Activated CD8-positive, alpha-beta memory T cell treated with anti-CD3 and anti-CD28 coated beads for 4 hours (primary cell): ENCODE results near the gene ADGRG6.
"Not testable (repeated sequence)": the region's sequence is repeated elsewhere in the genome, so short reads cannot be mapped to it uniquely, and the experiment has no call there.

Source experiments
- DNase-seq, 2 donors: peaks; one replicate each; pipeline ENCODE4 v3.0.0-alpha.2; 2020; ENCODE audit warnings: low read depth in 2 of 2

The ADGRG6 gene

DNA sequence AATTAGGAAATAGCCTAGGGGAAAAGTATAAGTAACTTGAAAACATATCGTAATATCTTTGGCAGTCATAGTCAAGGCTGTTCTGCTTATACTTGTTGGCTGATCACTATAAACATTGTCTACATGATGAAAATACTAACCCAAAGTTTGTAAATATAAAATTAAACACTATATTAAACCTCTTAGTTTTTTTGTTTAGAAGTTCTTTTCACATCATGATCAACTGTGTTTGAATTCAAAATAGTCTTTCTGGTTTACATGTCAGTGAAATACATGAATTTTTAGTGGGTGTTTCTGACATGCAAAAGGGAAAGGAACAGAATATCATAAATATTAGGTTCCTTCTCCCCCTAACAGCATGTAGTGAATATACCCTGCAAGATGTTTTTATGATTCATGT, 43.5 kb downstream of the ADGRG6 start:
- no peak for DNase-seq

DNA sequence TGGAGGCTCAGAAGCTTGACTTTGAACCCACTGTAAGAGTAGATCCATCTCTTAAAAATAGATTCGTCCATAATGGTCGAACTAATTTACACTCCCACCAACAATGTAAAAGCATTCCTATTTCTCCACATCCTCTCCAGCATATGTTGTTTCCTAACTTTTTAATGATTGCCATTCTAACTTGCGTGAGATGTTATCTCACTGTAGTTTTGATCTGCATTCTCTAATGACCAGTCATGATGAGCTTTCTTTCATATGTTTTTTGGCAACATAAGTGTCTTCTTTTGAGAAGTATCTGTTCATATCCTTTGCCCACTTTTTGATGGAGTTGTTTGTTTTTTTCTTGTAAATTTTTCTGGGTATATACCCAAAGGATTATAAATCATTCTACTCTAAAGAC, 44.4 kb downstream of the ADGRG6 start:
- not testable (repeated sequence) for DNase-seq

DNA sequence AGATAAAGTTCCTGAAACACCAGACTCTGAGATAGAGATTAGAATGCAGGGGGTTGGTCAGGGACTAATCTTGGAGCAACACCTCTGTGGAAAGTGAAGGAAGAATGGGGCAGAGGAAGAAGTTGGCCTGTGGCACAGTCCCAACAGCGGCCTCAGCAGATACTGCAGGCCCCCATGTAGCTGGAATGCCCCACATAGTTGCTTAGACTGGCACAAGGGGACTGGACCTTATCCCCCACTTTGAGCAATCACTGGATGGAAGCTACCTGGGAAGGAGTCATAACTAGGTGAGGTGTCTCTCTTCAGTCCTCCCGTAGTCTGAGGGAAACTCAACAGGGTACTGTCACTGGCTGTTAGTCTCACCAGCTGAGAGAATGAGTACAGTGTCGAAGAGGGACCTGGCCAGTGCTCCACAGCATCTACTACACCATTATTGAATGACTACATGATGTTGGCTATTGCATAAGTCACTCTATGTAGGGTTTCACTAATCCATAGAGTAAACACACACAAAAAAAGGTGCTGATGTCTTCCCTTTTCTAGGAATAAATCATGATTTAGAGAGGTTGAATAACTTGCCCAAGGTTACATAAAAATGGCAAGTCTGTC, 47.5 kb downstream of the ADGRG6 start:
- DNase-seq: no peak

DNA sequence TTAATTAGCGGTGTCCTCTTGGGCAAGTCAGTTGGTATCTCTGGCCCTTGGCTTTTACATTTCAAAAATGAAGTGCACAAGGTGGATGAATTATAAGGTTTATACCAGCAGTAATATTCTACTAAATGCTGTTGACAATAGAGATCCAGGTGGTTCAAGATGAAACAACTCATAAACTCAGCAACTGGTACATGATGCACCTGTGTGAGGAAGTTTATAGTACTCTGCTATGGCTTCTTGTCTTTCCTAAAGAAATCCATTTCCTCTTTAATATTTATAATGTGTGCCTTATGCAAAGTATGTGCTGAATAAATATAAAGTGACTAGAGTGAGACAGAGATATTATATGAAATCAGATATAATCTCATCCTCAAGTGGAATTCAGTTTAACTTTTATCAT, 48.5 kb downstream of the ADGRG6 start:
- DNase-seq: no peak

DNA sequence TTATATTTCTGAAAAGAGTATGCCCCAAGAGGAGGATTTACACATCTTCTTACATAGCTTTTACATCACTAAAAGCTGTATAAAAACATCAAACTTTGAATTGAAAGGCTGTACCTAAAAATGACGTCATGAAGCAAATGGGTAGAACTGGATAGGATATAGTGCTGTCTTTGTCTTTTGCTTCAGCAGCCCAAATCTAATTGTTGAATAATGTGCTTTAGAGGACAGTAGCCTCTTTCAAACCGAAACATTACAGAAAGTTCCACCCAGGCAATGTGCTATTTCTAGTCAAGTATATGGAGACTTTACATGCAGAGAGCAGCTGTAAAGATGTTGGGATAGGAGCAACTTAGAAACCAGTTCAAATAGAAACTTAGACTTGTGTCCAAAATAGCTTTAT, 51.9 kb downstream of the ADGRG6 start:
- no peak for DNase-seq

DNA sequence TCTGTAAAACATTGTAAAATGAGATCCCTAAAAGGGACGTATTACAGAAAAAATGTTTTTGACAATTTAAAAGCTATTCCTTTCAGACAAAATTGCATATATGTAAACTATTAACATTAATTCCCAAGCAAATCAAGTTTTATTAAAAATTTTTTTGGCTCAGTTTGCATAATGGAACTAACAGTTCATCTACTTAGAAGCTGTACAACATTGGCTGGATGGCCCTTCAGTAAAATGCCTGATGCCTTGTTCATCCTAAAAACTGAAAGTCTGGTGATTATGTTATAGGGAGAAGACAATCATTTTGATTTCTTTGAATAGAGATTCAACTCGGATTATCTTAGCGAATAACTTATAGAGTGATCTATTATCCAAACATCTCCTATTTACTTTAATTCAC, 52.8 kb downstream of the ADGRG6 start:
- no peak for DNase-seq

DNA sequence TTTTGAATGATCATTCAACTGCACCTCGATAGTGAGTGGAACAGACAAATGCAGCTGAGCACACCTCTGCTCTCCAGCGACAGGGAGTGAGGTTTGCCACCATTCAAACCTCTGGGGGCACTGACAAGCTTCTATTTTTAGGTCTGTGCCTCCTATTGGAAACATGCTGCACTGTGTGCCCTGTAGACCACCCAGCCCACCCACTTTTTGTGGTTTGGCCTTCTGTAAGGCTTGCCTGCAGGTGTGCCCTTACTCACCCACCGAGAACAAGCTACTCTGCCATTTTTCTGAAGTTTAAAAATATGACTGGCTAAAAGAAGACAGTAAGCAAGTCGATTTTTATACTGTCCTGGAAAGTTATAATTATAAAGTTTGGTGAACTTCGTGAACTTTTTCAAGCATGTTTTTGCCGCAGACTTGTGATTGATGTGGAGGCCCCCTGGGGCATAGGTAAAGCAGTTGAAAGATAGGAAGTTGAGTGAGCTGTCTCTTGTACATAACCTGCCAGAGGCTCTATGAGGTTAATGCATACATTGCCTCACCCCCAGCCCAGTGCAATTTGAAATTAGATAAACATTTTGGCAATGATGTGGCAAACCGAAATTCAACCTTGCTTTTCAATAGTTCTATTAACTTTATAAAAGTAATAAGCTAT, 53.8 kb downstream of the ADGRG6 start:
- no peak for DNase-seq

DNA sequence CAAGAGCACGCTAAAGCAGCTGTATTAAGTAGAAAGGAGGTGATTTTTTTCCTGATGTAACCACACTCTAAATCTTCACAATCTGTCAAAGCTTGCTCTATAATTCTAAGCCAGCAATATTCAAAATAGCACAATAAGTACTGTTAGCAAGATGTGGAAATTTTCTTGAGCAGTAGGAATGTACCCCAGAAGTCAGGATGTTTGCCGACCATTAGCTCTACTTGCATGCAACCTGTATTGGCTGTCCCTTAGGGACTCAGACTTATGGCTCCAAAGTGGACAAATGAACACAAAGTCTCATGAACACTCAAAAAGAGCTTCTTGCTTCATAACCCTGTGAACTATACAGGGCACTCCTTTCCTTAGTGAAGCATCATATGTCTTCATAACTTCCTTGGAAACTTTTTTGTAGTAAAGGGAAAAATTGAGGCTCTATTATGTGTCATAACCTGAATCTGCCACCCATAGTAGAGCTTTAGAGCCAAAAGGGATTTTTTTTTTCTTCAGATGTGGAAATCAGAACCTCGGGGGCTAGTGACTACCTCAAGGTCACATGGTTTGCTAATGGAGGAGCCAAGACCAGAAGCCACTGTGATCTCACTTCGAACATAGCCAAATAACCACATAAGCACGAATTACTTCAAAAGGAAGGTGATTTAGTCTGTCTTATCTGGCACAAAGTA, 54.5 kb downstream of the ADGRG6 start:
- no peak for DNase-seq

DNA sequence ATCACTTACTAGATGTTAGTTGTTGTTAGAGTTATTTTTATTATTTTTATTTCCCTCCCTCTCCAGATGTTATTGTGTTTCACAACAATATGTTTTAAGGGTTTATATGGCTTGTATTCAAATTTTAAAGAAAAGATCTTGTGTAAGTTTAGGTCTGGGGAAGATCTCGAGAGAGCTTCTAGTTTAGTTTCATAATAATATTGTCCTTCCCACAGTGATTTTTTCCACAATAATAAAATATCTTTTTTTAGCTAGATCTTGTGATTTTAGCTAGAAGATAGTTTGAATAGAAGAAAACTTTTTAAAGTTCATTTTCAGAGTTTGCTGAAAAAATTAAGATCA, 55.0 kb downstream of the ADGRG6 start:
- no peak for DNase-seq

DNA sequence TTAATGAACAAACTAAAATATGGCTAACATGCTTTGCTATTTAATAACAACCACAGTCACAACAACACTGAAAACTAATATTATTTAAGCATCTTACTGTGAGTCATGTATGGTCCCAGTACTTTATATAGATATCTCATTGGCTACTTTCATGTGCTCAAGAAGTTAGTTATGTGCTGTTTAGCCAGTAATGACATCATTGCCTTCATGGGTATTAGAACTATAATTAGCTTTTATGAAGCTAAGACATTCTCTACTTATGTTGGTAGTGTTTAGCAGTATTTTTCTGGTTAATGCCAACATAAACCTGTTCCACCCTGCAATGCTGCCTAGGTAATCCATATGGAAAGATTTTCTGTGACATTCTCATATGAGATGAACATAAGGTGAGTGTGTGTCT, 56.1 kb downstream of the ADGRG6 start:
- no peak for DNase-seq

DNA sequence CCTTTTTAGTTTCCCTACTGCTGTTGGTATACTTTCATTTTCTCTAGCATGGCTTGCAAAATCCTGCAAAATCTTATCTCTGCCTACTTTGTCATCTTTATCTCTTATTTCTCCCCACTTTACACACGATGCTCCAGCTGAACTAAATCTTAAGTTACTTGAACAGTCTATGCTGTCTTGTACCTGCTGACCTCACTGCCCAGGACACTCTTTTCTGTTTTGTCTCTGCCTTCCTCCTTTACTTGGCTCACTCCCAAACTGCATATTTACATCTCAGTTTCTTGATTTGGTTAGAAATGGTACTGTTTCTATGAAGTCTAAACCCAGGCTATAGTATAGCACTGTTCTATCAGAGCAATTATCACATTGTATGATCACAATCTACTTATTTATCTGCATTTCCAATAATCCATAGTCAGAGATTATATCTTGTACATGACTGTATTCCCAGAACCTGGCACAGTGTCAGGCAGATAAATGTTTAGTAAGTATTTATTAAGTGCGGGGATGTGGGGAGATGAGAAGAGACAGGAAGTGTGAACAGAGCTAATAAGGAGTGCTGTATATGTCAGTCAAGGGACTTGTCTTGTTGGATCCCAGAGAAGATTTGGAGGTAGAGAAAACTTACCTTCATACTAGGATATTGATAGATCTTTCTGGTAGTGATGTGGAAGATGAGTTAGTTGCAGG, 57.6 kb downstream of the ADGRG6 start:
- DNase-seq: no peak

DNA sequence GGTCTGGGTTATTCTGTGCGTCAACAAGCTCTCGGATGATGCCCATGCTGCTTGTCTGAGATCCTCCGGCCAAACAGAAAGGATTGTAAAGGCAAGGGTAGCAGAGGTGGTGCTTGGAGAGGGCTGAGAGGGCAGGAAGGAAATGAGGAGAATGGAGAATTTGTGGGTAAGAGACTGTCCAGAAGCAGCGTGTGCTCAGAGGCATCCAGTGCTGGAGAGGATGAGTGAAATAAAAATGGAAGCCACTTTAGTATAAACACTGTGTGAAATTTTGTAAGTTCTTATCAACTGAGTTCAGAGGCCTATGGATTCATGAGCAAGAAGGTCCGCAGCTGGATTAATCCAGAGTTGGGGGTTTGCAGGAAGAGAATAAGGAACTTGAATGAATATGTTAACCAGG, 59.5 kb downstream of the ADGRG6 start:
- DNase-seq: no peak

DNA sequence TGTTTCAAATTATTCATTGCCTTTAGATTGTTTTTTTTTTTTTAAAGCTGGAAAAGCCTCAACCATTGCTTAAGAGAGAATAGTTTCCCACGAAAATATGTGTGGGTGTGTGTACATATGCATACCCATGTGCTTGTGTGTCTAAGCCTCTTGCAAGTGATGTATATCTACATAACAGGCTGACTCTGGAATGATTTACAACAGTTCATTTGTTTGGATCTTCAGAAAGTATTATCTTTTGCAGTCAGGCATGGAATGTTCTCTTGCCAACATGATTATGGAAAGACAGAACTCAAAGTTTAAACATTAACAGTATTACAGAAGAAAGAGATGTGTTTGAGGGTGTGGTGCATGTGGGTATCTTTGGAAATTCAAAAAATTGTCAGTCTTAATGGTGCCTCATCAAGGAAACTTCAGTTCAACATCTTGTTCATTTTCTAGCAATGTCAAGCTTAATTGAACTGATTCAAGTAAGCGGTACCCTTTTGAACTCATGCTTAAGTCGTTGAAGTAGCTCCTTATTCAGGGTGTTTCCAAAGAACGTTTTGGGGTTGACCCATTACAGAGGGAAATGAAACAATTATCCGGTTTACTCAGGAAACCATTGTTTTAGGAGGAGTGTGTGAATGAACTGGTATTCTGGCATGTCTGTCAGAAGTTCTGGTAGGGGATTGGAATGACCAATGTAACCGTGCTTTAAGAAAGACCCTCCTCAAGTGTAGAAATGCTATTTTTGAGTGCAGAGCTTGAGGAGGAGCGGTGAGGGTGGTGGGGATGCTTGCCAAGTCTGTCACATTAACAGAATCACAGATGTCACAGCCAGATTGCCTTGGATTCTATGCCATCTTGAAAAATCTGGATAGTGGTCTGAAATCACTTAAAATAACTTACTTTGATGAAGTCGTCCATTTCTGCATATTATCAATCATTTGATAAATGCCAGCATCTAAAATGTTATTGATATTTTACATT, 60.3 kb downstream of the ADGRG6 start:
- no peak for DNase-seq

DNA sequence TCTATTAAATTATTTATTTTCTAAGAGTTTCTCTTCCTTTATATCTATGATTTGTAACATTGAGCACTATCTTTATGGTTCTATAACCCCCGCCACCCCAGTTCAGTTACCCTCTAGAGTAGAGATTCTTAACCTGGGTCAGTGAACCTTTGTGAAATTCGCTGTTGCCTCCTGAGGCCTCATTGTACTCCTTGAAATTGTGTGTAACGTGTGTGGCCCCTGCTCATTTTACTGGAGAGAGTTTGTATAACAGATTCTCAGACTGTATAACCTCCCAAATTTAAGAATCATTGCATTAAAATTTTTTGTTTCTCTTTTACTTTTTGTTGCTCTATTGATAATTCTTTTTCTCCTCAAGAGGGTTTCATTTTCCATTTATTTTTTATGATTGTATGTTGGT, 65.3 kb downstream of the ADGRG6 start:
- DNase-seq: no peak

DNA sequence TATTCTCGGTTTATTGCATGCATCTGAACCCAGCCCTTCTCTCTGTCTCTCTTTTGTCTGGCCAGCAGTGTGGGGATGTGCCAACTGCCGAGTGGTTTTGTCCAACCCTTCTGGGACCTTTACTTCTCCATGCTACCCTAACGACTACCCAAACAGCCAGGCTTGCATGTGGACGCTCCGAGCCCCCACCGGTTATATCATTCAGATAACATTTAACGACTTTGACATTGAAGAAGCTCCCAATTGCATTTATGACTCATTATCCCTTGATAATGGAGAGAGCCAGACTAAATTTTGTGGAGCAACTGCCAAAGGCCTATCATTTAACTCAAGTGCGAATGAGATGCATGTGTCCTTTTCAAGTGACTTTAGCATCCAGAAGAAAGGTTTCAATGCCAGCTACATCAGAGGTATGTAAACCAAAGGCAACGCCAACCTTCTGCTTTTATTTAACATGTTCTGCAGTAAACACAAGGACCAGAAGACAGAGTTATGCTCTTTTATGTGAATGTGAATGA, 65.8 kb downstream of the ADGRG6 start:
- no peak for DNase-seq

DNA sequence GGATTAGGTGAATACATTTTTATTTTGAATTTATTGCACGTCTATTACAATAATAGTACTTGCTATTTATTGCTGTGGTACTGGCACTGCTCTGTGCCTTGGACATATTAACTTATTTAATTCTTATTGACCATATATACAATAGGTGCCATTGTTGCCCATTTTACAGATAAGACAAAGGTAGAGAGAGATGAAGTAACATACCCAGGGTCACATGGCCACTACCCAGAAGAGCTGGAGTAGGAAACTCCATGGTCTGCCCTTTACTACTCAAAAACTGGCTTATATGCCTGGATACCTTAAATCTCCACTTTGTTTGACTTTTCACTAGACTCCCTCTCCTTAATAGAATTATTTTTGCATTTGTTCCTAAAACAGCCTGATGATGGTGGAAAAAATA, 67.5 kb downstream of the ADGRG6 start:
- no peak for DNase-seq

DNA sequence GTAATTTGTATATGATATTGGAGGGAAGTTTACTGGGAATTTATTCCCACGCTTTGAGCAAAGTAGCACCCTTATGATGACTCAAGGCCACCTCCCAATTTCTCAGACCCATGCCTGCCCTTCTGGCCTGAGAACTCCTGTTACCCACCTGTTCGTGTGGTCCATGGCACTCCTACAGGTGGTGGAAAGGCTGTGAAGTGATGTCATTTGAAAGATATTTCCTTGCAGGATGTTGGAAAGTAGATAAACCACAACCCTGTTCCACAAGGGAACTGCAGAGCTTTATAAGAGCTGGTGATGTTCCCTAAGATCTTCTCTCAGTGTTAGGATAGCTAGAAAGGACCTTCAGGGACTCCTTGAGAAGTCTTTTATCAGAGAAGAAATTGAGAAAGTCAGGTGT, 70.5 kb downstream of the ADGRG6 start:
- no peak for DNase-seq

DNA sequence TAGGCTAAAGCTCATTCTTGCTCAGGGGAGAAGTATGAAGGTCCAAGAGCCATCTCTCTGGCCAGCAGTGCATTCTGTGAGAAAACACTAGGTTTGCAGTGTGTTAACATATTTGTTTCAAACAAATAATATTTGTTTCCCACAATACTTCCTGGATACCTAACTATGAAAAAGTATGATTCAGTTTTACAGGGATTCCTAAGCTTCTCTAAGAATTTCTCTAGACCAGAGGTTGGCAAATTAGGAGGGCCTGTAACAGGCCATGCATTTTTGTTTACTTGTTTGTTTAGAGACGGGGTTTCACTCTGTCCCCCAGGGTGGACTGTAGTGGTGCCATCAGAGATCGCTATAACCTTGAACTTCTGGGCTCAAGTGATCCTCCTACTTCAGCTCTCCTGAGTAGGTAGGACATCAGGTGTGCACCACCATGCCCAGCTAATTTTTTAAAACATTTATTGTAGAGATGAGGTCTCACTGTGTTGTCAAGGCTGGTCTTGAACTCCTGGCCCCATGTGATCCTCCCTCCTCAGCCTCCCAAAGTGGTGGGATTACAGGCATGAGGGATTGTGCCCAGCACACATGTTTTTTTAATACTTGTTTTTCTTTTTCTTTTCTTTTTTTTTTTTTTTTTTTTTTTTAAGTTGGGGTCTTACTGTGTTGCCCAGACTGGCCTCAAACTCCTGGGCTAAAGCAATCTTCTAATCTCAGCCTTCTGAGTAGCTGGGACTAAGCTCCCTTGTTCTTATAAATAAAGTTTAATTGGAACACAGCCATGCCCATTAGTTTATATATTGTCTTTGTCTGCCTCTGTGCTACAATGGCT, 71.7 kb downstream of the ADGRG6 start:
- no peak for DNase-seq

DNA sequence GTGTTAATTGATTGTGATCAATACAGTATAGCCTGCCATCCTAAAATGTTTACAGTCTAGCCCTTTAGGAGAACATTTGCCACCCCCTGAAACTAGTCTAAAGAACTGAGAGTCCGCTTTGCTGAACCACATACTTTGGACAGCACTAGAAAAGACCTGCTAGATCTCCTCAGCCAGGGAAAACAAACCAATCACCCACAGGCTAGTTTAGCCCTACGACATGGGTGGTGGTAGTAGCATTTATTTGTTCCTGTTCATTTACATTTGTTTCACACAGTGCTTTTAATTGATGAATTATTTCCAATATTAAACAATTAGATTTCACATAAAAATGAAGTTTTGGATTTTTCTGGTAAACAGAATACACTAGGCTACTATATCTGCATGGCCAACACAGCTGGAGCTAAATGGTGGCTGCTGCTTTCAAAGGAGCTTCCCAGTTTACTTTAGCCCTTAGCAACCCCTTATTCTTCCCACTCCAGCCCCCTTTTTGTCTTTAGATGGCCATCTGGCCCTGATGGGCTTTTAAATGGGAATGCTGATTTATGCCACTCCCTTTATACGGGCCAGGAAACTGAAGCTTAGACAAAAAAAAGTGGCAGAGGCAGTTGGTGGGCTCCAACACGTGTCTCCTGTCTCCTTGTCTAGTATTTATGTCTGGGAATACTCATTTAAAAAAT, 72.4 kb downstream of the ADGRG6 start:
- no peak for DNase-seq
